Measurements from ENCODE around the gene SYPL1. TPM values are rescaled to one million over a fixed set of nuclear protein-coding genes. Genes with fewer than 3 reads are reported as not detected.

Gene SYPL1
- total RNA-seq, 1 experiment from 2014 or later = 78.0 TPM

DNA sequence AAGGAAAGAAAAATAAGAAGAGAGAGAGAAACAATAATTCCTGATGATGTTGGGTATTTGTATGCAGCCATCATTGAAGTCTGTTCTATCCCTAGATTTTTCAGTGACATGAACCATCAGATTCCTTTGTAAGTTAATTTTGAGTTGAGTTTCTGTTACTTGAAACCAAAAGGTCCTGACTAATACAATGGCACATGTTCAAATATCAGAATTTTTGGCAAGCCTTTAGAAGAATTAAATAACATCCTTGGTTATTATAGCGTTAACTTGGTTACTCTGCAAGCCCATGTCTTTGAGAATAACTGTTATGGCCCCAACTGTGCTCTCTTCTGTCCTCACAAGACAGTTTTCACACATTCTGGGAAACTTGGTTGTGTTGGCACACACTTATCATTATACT lies 66.5 kb downstream of the SYPL1 start:
- H2AFZ ChIP-seq (ENCODE audit: low read depth, low read length, poor library complexity, severe bottlenecking) = no peak overlapping the region
- intact Hi-C loops (cut with micrococcal nuclease) = loop anchor here (10.0 kb wide), 1 partner anchor 461 kb away; the partner anchor contains the start of gene EFCAB10
- no peak for ATAC-seq
- H3K4me1 ChIP-seq (ENCODE audit: control insufficient read depth in 1 of 2, insufficient read depth in 2 of 2, low read length in 2 of 2) = peaks cover 0 to 12% of the 10 kb centered on the region in 2 experiments; a peak in 2 of 4 replicates
- H3K9ac ChIP-seq (ENCODE audit: low read length) = no peak overlapping the region
- no peaks in the 10 kb centered on the region for H3K9me2 ChIP-seq (ENCODE audit: insufficient read depth)
- no peaks in the 10 kb centered on the region for H4K20me1 ChIP-seq (ENCODE audit: insufficient read depth)
- H3K9me3 ChIP-seq (ENCODE audit: control insufficient read depth in 1 of 2, insufficient read depth in 1 of 2, low read depth in 1 of 2, low read length in 2 of 2) = no peaks in the 10 kb centered on the region
- TF ChIP-seq, protein P1, sequence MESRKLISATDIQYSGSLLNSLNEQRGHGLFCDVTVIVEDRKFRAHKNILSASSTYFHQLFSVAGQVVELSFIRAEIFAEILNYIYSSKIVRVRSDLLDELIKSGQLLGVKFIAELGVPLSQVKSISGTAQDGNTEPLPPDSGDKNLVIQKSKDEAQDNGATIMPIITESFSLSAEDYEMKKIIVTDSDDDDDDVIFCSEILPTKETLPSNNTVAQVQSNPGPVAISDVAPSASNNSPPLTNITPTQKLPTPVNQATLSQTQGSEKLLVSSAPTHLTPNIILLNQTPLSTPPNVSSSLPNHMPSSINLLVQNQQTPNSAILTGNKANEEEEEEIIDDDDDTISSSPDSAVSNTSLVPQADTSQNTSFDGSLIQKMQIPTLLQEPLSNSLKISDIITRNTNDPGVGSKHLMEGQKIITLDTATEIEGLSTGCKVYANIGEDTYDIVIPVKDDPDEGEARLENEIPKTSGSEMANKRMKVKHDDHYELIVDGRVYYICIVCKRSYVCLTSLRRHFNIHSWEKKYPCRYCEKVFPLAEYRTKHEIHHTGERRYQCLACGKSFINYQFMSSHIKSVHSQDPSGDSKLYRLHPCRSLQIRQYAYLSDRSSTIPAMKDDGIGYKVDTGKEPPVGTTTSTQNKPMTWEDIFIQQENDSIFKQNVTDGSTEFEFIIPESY (IDR thresholded peaks at IDR 0.05; ENCODE audit: extremely low read depth, insufficient replicate concordance, low read length) = no peak
- no peak overlapping the region for H3K4me3 ChIP-seq (replicated peaks in 1 of 2; ENCODE audit: low read depth in 1 of 2, low read length in 2 of 2)
- no peaks in the 10 kb centered on the region for H3K27me3 ChIP-seq (ENCODE audit: insufficient read depth, low read length)
- H3K36me3 ChIP-seq (ENCODE audit: control insufficient read depth in 1 of 2, insufficient read depth in 2 of 2, low read length in 2 of 2) = no peaks in the 10 kb centered on the region
- RAD21 ChIA-PET (ENCODE audit: low non-redundant PET in 1 of 2, low total read pairs in 2 of 2, uncharacterized antibody in 2 of 2, unreplicated experiment in 2 of 2) = no interaction called here
- no peaks in the 10 kb centered on the region for H3K79me2 ChIP-seq (ENCODE audit: insufficient read depth, low read length)
- H3K4me2 ChIP-seq (ENCODE audit: low read length) = no peak overlapping the region
- DNase-seq (ENCODE audit: low read depth, low spot score) = no peak
- POLR2A ChIA-PET = no interaction called here
- BruUV-seq (replicated peaks) = no TSS peak
- no peak overlapping the region for H3K27ac ChIP-seq (ENCODE audit: low read depth, low read length)
- CTCF ChIA-PET = no interaction called here

DNA sequence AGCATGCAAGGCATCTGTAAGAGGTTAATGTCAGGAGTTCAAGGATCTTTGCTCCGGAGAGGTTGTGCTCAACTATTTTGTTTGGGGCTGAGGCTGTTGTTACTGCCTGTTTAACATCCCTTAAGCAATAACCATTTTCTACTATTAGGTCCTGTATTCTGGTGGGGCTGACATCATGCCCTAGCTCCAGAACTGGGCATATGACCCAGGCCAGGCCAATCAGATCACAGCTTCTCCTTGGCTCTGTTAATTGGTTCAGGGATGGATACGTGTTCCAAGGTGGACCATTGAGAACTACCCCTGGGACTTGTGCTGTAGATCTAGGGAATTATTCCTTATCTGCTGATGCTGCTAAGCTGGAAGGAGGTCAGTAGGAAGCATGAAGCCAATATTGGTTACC lies 67.0 kb downstream of the SYPL1 start:
- intact Hi-C loops (cut with micrococcal nuclease) = loop anchor here (10.0 kb wide), 1 partner anchor 460 kb away; the partner anchor contains the start of gene EFCAB10
- TF ChIP-seq YY1 (IDR thresholded peaks at IDR 0.05; ENCODE audit: extremely low read depth, insufficient replicate concordance, low read depth, low read length) = no peak
- no peak for TF ChIP-seq ZNF274 (IDR thresholded peaks at IDR 0.05; ENCODE audit: low read depth, low read length)
- no peak for TF ChIP-seq POLR2A (IDR thresholded peaks at IDR 0.05; ENCODE audit: borderline replicate concordance, extremely low read depth, insufficient read depth, insufficient read length)
- no peak for TF ChIP-seq SIN3A (IDR thresholded peaks at IDR 0.05; ENCODE audit: low read depth)
- no peak for TF ChIP-seq FOSL1 (IDR thresholded peaks at IDR 0.05; ENCODE audit: low read depth)
- TF ChIP-seq, protein P2, sequence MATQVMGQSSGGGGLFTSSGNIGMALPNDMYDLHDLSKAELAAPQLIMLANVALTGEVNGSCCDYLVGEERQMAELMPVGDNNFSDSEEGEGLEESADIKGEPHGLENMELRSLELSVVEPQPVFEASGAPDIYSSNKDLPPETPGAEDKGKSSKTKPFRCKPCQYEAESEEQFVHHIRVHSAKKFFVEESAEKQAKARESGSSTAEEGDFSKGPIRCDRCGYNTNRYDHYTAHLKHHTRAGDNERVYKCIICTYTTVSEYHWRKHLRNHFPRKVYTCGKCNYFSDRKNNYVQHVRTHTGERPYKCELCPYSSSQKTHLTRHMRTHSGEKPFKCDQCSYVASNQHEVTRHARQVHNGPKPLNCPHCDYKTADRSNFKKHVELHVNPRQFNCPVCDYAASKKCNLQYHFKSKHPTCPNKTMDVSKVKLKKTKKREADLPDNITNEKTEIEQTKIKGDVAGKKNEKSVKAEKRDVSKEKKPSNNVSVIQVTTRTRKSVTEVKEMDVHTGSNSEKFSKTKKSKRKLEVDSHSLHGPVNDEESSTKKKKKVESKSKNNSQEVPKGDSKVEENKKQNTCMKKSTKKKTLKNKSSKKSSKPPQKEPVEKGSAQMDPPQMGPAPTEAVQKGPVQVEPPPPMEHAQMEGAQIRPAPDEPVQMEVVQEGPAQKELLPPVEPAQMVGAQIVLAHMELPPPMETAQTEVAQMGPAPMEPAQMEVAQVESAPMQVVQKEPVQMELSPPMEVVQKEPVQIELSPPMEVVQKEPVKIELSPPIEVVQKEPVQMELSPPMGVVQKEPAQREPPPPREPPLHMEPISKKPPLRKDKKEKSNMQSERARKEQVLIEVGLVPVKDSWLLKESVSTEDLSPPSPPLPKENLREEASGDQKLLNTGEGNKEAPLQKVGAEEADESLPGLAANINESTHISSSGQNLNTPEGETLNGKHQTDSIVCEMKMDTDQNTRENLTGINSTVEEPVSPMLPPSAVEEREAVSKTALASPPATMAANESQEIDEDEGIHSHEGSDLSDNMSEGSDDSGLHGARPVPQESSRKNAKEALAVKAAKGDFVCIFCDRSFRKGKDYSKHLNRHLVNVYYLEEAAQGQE (IDR thresholded peaks at IDR 0.05; ENCODE audit: low read depth) = no peak
- TF ChIP-seq EGR1 (IDR thresholded peaks at IDR 0.05; ENCODE audit: low read depth) = no peak
- no peak for TF ChIP-seq JUND (IDR thresholded peaks at IDR 0.05)
- no peak for TF ChIP-seq RAD21 (IDR thresholded peaks at IDR 0.05; ENCODE audit: low read depth)
- TF ChIP-seq, protein P3, sequence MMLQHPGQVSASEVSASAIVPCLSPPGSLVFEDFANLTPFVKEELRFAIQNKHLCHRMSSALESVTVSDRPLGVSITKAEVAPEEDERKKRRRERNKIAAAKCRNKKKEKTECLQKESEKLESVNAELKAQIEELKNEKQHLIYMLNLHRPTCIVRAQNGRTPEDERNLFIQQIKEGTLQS (IDR thresholded peaks at IDR 0.05) = no peak
- Histone ChIP-seq H3K36me3 (ENCODE audit: control insufficient read depth in 1 of 2, insufficient read depth in 2 of 2, low read length in 2 of 2) (no peaks in the 10 kb centered on the region), H3K9me3 (ENCODE audit: control insufficient read depth in 1 of 2, insufficient read depth in 1 of 2, low read depth in 1 of 2, low read length in 2 of 2) (no peaks in the 10 kb centered on the region), H2AFZ (ENCODE audit: low read depth, low read length, poor library complexity, severe bottlenecking) (no peak overlapping the region), H3K27me3 (ENCODE audit: insufficient read depth, low read length) (no peaks in the 10 kb centered on the region), H4K20me1 (ENCODE audit: insufficient read depth) (no peaks in the 10 kb centered on the region), H3K4me2 (ENCODE audit: low read length) (no peak overlapping the region), H3K4me1 (ENCODE audit: control insufficient read depth in 1 of 2, insufficient read depth in 2 of 2, low read length in 2 of 2) (peaks cover 0 to 12% of the 10 kb centered on the region in 2 experiments; a peak in 2 of 4 replicates), H3K27ac (ENCODE audit: low read depth, low read length) (no peak overlapping the region), H3K9ac (ENCODE audit: low read length) (no peak overlapping the region), H3K9me2 (ENCODE audit: insufficient read depth) (no peaks in the 10 kb centered on the region), H3K4me3 (replicated peaks in 1 of 2; ENCODE audit: low read depth in 1 of 2, low read length in 2 of 2) (no peak overlapping the region), H3K79me2 (ENCODE audit: insufficient read depth, low read length) (no peaks in the 10 kb centered on the region)
- ATAC-seq (no peak), DNase-seq (ENCODE audit: low read depth, low spot score) (no peak)
- ChIA-PET RAD21 (ENCODE audit: low non-redundant PET in 1 of 2, low total read pairs in 2 of 2, uncharacterized antibody in 2 of 2, unreplicated experiment in 2 of 2) (no interaction called here), CTCF (interaction anchor here (2.9 kb wide), 1 partner anchor 109 kb away, joined by 11 read pairs; no protein-coding TSS in a partner anchor), POLR2A (no interaction called here)
- BruUV-seq (replicated peaks) = no TSS peak

Measured in HCT116 (cell line).